Measurements from ENCODE around the gene NELFA. TPM values are rescaled to one million over a fixed set of nuclear protein-coding genes. Genes with fewer than 3 reads are reported as not detected.

The NELFA gene
- total and polyA plus RNA-seq, 2 of the 4 experiments (the other 2 are of a cell fraction), result 4.3 to 21.9 TPM

DNA sequence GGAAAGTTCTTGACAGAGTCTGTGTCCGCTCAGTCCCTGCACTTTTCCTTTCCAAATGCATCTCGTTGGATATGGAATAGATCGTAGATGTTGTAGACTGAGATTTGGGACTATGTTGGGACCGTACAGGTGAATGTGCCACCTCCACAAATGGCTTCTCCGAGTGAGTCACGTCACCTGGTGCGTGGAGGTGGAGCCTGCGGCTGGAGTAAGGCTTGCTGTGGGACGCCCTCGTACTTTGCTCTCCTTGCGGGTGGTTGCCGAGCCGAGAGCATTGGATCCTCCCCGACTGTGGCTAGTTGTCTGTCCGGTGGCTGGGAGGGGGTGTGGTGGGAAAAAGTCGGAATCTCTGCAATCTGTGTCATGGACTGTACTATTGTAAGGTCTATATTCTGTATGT, 60.5 kb downstream of the NELFA start:
- no peak overlapping the region for H3K14ac ChIP-seq (replicated peaks; ENCODE audit: low read depth, low read length)
- no TSS peak for BruUV-seq (replicated peaks)
- no peaks in the 10 kb centered on the region; the same call in 1 of the 2 replicates for H4K20me1 ChIP-seq (ENCODE audit: insufficient read depth, low read length)
- DNase-seq (no peak), ATAC-seq (ENCODE audit: low read depth) (no peak)
- intact Hi-C loops (cut with micrococcal nuclease) (no loop called here), in situ Hi-C loops (cut with MboI; ENCODE audit: low sequenced_read_pairs) (no loop called here), dilution Hi-C loops (cut with HindIII; ENCODE audit: low sequenced_read_pairs, unreplicated experiment) (no loop called here)
- H4K5ac ChIP-seq (ENCODE audit: low read depth, low read length), result no peak overlapping the region
- H3K9me1 ChIP-seq (ENCODE audit: insufficient read depth, low read length), result peaks cover 7% of the 10 kb centered on the region; the same call in 1 of the 2 replicates
- H2AK9ac ChIP-seq (replicated peaks; ENCODE audit: low read depth, low read length, poor library complexity), result no peak overlapping the region
- no peak overlapping the region for H3K56ac ChIP-seq (ENCODE audit: extremely low read depth, insufficient read depth, low read length)
- H3K79me1 ChIP-seq (ENCODE audit: low read depth in 1 of 2, low read length in 2 of 2), result peaks cover 31 to 63% of the 10 kb centered on the region in 2 experiments
- H4K91ac ChIP-seq (ENCODE audit: insufficient read depth, low read depth, low read length), result no peak overlapping the region
- no peak overlapping the region for H2BK120ac ChIP-seq (ENCODE audit: low read depth, low read length)
- no peak overlapping the region for H2AFZ ChIP-seq (replicated peaks; ENCODE audit: low read length, poor library complexity)
- no peaks in the 10 kb centered on the region for H3K9me3 ChIP-seq (ENCODE audit: control insufficient read depth, insufficient read depth, low read length)
- no peak overlapping the region for H3K27ac ChIP-seq (ENCODE audit: insufficient read depth, low read length)
- no peak overlapping the region for H2BK20ac ChIP-seq (ENCODE audit: low read depth, low read length)
- no peak overlapping the region for H3K4me2 ChIP-seq (ENCODE audit: low read depth, low read length)
- no peak overlapping the region for H3K4ac ChIP-seq (ENCODE audit: low read depth, low read length)
- no peak overlapping the region for H3K4me3 ChIP-seq (ENCODE audit: insufficient read depth, low read depth, low read length)
- H2BK15ac ChIP-seq (ENCODE audit: low read depth, low read length), result no peak overlapping the region
- no peaks in the 10 kb centered on the region for H3K27me3 ChIP-seq (ENCODE audit: control insufficient read depth, insufficient read depth, low read length)
- H3K36me3 ChIP-seq (ENCODE audit: control insufficient read depth, insufficient read depth, low read length), result peaks cover 28% of the 10 kb centered on the region
- H3K9ac ChIP-seq (ENCODE audit: low read depth, low read length), result no peak overlapping the region
- no peaks in the 10 kb centered on the region for H3K4me1 ChIP-seq (ENCODE audit: control insufficient read depth, insufficient read depth, low read length)
- ChIA-PET CTCF (no interaction called here), POLR2A (ENCODE audit: unreplicated experiment) (no interaction called here)
- H2AK5ac ChIP-seq (ENCODE audit: low read depth, low read length), result no peak overlapping the region
- no peak overlapping the region for H2BK5ac ChIP-seq (ENCODE audit: low read depth, low read length, poor library complexity, severe bottlenecking)
- WGBS, 2 experiments (ENCODE audit: extremely low coverage in 2 of 2, insufficient read length in 1 of 2), result 92% methylated on average over 7 of the region's 16 CpGs; no CpG with 5 or more reads in 1 of the 2 experiments
- TF ChIP-seq, protein P1, sequence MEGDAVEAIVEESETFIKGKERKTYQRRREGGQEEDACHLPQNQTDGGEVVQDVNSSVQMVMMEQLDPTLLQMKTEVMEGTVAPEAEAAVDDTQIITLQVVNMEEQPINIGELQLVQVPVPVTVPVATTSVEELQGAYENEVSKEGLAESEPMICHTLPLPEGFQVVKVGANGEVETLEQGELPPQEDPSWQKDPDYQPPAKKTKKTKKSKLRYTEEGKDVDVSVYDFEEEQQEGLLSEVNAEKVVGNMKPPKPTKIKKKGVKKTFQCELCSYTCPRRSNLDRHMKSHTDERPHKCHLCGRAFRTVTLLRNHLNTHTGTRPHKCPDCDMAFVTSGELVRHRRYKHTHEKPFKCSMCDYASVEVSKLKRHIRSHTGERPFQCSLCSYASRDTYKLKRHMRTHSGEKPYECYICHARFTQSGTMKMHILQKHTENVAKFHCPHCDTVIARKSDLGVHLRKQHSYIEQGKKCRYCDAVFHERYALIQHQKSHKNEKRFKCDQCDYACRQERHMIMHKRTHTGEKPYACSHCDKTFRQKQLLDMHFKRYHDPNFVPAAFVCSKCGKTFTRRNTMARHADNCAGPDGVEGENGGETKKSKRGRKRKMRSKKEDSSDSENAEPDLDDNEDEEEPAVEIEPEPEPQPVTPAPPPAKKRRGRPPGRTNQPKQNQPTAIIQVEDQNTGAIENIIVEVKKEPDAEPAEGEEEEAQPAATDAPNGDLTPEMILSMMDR (conservative IDR thresholded peaks at IDR 0.05; ENCODE audit: low read depth, low read length), result no peak
- TF ChIP-seq RAD21 (IDR thresholded peaks at IDR 0.05; ENCODE audit: low read length), result no peak
- TF ChIP-seq, protein P2, sequence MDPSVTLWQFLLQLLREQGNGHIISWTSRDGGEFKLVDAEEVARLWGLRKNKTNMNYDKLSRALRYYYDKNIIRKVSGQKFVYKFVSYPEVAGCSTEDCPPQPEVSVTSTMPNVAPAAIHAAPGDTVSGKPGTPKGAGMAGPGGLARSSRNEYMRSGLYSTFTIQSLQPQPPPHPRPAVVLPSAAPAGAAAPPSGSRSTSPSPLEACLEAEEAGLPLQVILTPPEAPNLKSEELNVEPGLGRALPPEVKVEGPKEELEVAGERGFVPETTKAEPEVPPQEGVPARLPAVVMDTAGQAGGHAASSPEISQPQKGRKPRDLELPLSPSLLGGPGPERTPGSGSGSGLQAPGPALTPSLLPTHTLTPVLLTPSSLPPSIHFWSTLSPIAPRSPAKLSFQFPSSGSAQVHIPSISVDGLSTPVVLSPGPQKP (IDR thresholded peaks at IDR 0.05; ENCODE audit: borderline replicate concordance, low read depth, low read length), result no peak
- no peak for TF ChIP-seq CEBPB (IDR thresholded peaks at IDR 0.05; ENCODE audit: low read depth, low read length)
- no peak for TF ChIP-seq RFX5 (IDR thresholded peaks at IDR 0.05; ENCODE audit: low read depth, low read length)
- H3K18ac ChIP-seq (ENCODE audit: low read depth, low read length), result no peak overlapping the region
- H4K8ac ChIP-seq (ENCODE audit: low read depth in 2 of 2, low read length in 2 of 2), result no peak overlapping the region
- no peak overlapping the region for H3K23ac ChIP-seq (ENCODE audit: low read depth, low read length)
